BE2C (cell line): ENCODE data around the gene DNAJC5.
A peak's percentile ranks its signal among the peaks of the same experiment; 100 is the strongest.

ENCODE experiments used
- DNase-seq: peaks from one replicate; pipeline ENCODE4 v3.0.0-alpha.2; 2020
- H3K27me3 ChIP-seq: fragments of 250-450 bp; sonication (Bioruptor Pico); 2 replicates; pipeline ENCODE4 v1.5.1; 2020; ENCODE audit warnings: mild to moderate bottlenecking
- H3K36me3 ChIP-seq: fragments of 250-450 bp; sonication (Bioruptor Pico); 2 replicates; pipeline ENCODE4 v1.5.1; 2020; ENCODE audit warnings: mild to moderate bottlenecking
- H3K4me1 ChIP-seq: fragments of 250-450 bp; sonication (Bioruptor Pico); 2 replicates; pipeline ENCODE4 v1.5.1; 2020
- H3K4me3 ChIP-seq: 2 replicates; pipeline ENCODE4 v1.5.1; 2011; ENCODE audit warnings: low read depth, low read length
- H3K9me3 ChIP-seq: fragments of 250-450 bp; sonication (Bioruptor Pico); 2 replicates; pipeline ENCODE4 v1.5.1; 2020
- TF ChIP-seq, protein P1 (sequence below): IDR thresholded peaks from 2 replicates; pipeline ENCODE4 v1.5.1; 2012; ENCODE audit warnings: mild to moderate bottlenecking, low read depth, low read length

Gene DNAJC5

DNA sequence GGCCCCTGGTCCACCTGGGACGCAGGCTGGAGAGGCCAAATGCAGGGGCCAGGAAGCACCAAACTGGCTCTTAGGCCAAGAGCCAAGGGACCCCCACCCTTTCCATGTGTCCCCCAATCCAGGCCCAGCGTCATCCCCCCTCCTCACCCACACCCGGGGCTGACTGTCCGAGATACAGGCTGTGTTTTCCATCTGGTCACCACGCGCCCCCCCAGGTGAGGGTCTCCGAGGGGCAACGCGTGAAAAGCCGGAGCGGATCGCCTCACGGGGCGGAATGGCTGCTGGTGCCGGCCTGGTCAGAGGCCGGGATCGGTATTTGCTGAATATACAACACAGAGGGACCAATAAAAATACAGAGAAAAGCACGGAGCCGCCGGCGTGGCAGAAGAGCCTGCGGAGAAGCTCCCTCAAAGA, 38.8 kb upstream of the DNAJC5 start:
- Histone ChIP-seq H3K4me1 (peaks cover 22% of the 10 kb centered on the region), H3K36me3 (no peaks in the 10 kb centered on the region), H3K9me3 (no peaks in the 10 kb centered on the region), H3K4me3 (no peak overlapping the region), H3K27me3 (no peaks in the 10 kb centered on the region)
- TF ChIP-seq, protein P1, sequence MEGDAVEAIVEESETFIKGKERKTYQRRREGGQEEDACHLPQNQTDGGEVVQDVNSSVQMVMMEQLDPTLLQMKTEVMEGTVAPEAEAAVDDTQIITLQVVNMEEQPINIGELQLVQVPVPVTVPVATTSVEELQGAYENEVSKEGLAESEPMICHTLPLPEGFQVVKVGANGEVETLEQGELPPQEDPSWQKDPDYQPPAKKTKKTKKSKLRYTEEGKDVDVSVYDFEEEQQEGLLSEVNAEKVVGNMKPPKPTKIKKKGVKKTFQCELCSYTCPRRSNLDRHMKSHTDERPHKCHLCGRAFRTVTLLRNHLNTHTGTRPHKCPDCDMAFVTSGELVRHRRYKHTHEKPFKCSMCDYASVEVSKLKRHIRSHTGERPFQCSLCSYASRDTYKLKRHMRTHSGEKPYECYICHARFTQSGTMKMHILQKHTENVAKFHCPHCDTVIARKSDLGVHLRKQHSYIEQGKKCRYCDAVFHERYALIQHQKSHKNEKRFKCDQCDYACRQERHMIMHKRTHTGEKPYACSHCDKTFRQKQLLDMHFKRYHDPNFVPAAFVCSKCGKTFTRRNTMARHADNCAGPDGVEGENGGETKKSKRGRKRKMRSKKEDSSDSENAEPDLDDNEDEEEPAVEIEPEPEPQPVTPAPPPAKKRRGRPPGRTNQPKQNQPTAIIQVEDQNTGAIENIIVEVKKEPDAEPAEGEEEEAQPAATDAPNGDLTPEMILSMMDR = no peak
- DNase-seq = no peak

DNA sequence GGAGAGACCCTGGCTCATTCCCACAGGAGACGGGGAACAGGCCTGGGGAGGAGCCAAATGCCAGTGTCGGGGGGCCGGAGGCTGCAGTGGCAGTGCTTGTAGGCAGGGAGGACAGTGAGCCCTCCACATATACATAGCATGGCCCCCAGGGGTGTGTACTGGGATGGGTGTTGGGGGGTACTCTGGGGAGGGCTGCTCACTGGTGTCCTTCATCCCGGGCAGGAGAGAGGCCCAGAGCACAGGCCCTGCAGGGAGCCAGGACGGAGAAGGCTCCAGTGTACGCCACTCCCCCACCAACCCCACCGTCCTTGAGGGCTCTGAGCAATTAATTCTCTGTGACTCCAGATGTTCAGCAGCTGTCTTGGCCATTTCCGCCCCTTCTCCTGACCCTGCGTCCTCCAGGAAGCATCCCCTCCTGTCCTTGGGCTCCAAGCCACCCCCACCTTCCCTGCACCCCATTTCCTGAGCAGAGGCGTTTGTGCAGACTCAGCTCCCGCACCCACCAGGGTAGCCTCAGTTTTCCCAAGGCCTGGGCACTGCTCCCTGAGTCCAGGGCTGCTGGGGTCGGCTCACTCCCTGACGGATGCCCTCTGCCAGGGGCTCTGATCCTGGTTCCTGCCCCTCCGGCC, 37.0 kb upstream of the DNAJC5 start:
- peaks cover 22% of the 10 kb centered on the region for H3K4me1 ChIP-seq
- DNase-seq = no peak
- H3K36me3 ChIP-seq = no peaks in the 10 kb centered on the region
- TF ChIP-seq, protein P1 = no peak
- no peaks in the 10 kb centered on the region for H3K9me3 ChIP-seq
- H3K27me3 ChIP-seq = no peaks in the 10 kb centered on the region
- H3K4me3 ChIP-seq = no peak overlapping the region

DNA sequence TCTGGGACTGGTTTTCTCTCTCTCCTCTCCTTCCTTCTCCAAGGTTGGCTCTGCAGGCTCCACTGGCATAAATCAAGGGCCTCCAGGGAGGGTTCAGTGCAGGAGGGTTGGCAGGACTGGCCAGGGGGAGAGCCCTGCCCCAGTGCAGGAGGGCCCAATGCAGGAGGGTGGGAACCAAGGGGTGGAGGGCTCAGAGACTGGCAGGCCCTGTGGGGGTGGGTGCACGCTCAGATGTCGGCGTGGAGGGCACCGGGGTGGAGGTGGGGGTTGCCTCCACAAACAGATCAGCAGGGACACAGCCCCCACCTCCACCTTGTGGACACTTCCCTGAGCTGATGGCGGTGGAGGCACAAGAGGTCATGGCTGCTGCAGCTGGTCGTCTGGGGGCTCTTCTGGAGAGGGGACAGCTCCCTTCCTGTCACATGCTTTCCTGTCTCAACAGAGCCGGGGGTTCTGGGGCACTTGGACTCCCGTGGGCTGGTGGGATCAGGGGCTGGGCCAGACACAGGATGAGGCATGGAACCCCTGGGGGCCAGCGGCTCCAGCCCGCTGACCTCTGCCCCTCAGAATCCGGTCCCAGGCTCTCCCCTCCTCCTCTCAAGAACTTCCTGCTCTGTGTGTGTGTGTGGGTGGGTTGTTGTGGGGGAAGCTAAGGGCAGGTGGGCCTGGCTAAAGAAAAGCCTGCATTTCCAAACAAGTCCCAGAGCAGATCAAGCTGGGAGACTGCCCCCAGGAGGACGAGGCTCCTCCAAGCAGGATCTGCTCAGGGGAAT, 36.3 kb upstream of the DNAJC5 start:
- no peaks in the 10 kb centered on the region for H3K9me3 ChIP-seq
- H3K36me3 ChIP-seq = no peaks in the 10 kb centered on the region
- DNase-seq = peak; percentile 58
- no peaks in the 10 kb centered on the region for H3K27me3 ChIP-seq
- H3K4me1 ChIP-seq = peaks cover 22% of the 10 kb centered on the region
- TF ChIP-seq, protein P1 = peak; percentile 54
- peak overlapping the region; percentile 1 for H3K4me3 ChIP-seq

DNA sequence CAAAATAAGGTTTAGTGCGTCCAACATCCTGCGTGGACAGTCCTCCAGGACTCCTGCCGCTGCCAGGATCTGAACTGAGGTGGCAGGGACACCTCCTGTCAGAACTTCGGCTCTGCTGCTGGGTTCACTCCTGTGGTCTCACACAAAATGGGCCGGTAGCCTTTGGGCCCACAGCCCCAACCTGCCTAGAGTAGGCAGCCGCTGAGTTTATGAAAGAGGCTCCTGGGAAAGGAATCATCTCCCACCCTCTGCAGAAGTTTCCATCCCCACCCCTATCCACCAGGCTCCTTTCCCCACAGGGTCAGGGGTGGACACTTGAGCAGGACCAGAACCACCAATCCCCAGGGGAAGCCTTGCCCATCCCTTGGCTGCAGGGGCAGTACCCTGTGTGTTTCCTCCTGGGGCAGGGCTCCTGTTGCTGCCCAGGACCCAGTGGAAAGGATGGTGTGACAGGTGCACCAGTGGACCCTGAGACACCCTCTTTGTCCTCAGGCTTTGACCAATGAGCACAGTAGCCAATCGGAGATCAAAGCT, 35.7 kb upstream of the DNAJC5 start:
- no peaks in the 10 kb centered on the region for H3K36me3 ChIP-seq
- H3K9me3 ChIP-seq = no peaks in the 10 kb centered on the region
- DNase-seq = no peak
- H3K4me3 ChIP-seq = no peak overlapping the region; the same call in 1 of the 2 replicates
- TF ChIP-seq, protein P1 = no peak
- H3K27me3 ChIP-seq = no peaks in the 10 kb centered on the region
- H3K4me1 ChIP-seq = peaks cover 21% of the 10 kb centered on the region

DNA sequence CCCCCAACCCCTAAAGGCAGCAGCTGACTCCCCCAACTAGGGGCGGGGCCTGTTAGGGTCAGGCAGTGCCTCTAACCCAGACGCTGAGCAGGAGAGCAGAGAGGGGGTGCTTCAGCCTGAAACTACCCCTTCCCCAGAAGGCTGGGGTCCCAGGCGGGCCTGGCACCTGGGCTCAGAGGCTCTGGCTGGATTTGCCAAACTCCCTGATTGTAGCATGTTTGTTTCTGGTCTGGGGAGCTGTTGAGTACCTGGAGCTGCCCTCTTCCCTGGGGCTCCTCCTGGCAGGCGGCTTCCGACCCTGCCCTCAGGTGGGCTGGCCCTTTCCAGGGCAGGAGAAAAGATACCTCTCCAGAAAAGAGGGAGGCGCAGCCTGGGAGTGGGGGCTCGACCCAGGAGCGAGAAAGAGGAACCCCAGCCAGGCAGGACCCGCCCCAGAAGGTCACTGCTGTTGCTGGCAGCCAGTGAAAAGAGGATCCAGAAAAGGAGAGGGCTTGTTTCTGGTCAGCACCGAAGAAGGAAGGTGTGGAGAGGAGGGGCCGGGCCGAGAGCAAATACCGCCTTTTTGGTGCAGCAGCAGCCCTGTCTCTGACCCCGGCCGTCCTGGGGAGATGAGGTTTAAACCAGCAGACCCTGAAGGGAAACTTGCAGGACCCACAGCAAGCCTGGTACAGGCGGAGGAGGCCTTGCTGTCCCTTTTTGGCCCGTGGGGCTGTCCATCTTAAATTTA, 34.4 kb upstream of the DNAJC5 start:
- Histone ChIP-seq H3K4me3 (no peak overlapping the region), H3K36me3 (no peaks in the 10 kb centered on the region), H3K4me1 (peaks cover 9% of the 10 kb centered on the region), H3K9me3 (no peaks in the 10 kb centered on the region), H3K27me3 (no peaks in the 10 kb centered on the region)
- no peak for DNase-seq
- TF ChIP-seq, protein P1 = no peak
